M059J (cell line): ENCODE data around the gene EEIG2. TPM values are rescaled to one million over a fixed set of nuclear protein-coding genes. Genes with fewer than 3 reads are reported as not detected.
"Not testable (repeated sequence)": the region's sequence is repeated elsewhere in the genome, so short reads cannot be mapped to it uniquely, and the experiment has no call there.

ENCODE experiments used
- DNase-seq: peaks from one replicate; pipeline ENCODE4 v3.0.0-alpha.2; 2012; ENCODE audit warnings: low read depth
- total RNA-seq: library from RNA; depleted of rRNA; stranded (reverse); fragments of >200 nt; shearing (Covaris generic); gene quantifications from 2 replicates; pipeline ENCODE4 v1.2.3, GENCODE V29; 2014; rRNA removed

The EEIG2 gene
- total RNA-seq, result 12.6 and 15.4 TPM in 2 replicates

- DNase-seq, result peak; percentile 88
Measured at GRCh38 chr1:108559215-108560186, at the start of gene EEIG2. TSS of gene EEIG2 (plus strand) at chr1:108560100. CDS start at chr1:108560429, 329 bp downstream.

- DNase-seq, result no peak
Measured at GRCh38 chr1:108511764-108512163, 48.1 kb upstream of the EEIG2 start.

GRCh38 chr1:108512239-108513043, 47.5 kb upstream of the EEIG2 start:
- peak; percentile 38 for DNase-seq

- DNase-seq, result no peak
Measured at GRCh38 chr1:108513044-108513415, 46.9 kb upstream of the EEIG2 start.

- DNase-seq, result not testable (repeated sequence)
Measured at GRCh38 chr1:108513914-108514313, 46.0 kb upstream of the EEIG2 start.

GRCh38 chr1:108517301-108517897, 42.5 kb upstream of the EEIG2 start:
- not testable (repeated sequence) for DNase-seq

- no peak for DNase-seq
Measured at GRCh38 chr1:108521990-108522393, 37.9 kb upstream of the EEIG2 start.

- no peak for DNase-seq
Measured at GRCh38 chr1:108523829-108524228, 36.1 kb upstream of the EEIG2 start.

- DNase-seq, result no peak
Measured at GRCh38 chr1:108524676-108525075, 35.2 kb upstream of the EEIG2 start.

GRCh38 chr1:108527135-108527534, 32.8 kb upstream of the EEIG2 start:
- no peak for DNase-seq

- DNase-seq, result no peak
Measured at GRCh38 chr1:108527837-108528236, 32.1 kb upstream of the EEIG2 start.

GRCh38 chr1:108531444-108531843, 28.5 kb upstream of the EEIG2 start:
- no peak for DNase-seq

GRCh38 chr1:108532730-108533129, 27.2 kb upstream of the EEIG2 start:
- no peak for DNase-seq

- DNase-seq, result no peak
Measured at GRCh38 chr1:108533351-108534083, 26.4 kb upstream of the EEIG2 start.

- DNase-seq, result no peak
Measured at GRCh38 chr1:108534759-108535158, 25.1 kb upstream of the EEIG2 start.

GRCh38 chr1:108535315-108535897, 24.5 kb upstream of the EEIG2 start:
- not testable (repeated sequence) for DNase-seq

- DNase-seq, result not testable (repeated sequence)
Measured at GRCh38 chr1:108536021-108536420, 23.9 kb upstream of the EEIG2 start.

GRCh38 chr1:108536791-108537190, 23.1 kb upstream of the EEIG2 start:
- not testable (repeated sequence) for DNase-seq

- DNase-seq, result no peak
Measured at GRCh38 chr1:108537976-108538375, 21.9 kb upstream of the EEIG2 start.

GRCh38 chr1:108540977-108541376, 18.9 kb upstream of the EEIG2 start:
- DNase-seq, result no peak

- no peak for DNase-seq
Measured at GRCh38 chr1:108541861-108542260, 18.0 kb upstream of the EEIG2 start.
